Ovary (tissue), 3 donors: ENCODE results near the gene KRTAP1-1.
"Not testable (repeated sequence)": the region's sequence is repeated elsewhere in the genome, so short reads cannot be mapped to it uniquely, and the experiment has no call there.

ENCODE experiments used
- POLR2A ChIP-seq: fragments of 450-650 bp; IDR thresholded peaks from one replicate; pipeline ENCODE4 v1.6.1; 2017; ENCODE audit warnings: antibody characterized with exemption, mild to moderate bottlenecking, moderate library complexity
- TF ChIP-seq, protein P1 (sequence below), 3 donors: fragments of 450-650 bp in 2 of 3; fragments of 200-600 bp in 1 of 3; IDR thresholded peaks; one replicate each; pipeline versions ENCODE4 v1.5.1 to v1.8.0; 2016 to 2022; ENCODE audit warnings: antibody characterized with exemption in 3 of 3, mild to moderate bottlenecking in 1 of 3
- donor health status: DM: no; HTN: no; CAD: no.

DNA sequence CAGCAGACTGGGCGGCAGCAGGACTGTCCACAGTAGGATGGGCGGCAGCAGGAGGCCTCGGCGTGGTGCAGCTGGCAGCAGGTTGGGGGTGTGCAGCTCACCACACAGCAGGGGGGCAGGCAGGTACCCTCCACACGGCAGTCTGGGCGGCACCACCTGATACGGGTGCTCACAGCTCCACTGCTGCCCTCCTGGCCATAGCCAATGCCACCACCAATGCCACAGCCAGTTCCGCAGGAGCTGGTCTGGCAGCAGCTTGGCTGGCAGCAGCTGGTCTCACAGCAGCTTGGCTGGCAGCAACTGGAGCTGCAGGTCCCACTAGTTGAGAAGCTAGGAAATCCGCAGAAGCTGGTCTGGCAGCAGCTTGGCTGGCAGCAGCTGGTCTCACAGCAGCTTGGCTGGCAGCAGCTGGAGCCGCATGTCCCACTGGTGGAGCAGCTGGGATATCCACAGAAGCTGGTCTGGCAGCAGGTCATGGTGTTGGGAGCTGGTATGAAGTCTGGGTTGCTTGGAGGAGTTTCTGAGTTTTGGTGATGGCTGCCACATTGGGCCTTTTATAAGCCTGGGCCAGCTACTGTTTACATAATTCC, 6.8 kb downstream of the KRTAP1-1 start, which contains the start of gene KRTAP1-3:
- not testable (repeated sequence) for TF ChIP-seq POLR2A
- TF ChIP-seq, protein P1, sequence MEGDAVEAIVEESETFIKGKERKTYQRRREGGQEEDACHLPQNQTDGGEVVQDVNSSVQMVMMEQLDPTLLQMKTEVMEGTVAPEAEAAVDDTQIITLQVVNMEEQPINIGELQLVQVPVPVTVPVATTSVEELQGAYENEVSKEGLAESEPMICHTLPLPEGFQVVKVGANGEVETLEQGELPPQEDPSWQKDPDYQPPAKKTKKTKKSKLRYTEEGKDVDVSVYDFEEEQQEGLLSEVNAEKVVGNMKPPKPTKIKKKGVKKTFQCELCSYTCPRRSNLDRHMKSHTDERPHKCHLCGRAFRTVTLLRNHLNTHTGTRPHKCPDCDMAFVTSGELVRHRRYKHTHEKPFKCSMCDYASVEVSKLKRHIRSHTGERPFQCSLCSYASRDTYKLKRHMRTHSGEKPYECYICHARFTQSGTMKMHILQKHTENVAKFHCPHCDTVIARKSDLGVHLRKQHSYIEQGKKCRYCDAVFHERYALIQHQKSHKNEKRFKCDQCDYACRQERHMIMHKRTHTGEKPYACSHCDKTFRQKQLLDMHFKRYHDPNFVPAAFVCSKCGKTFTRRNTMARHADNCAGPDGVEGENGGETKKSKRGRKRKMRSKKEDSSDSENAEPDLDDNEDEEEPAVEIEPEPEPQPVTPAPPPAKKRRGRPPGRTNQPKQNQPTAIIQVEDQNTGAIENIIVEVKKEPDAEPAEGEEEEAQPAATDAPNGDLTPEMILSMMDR (IDR thresholded peaks at IDR 0.05) = not testable (repeated sequence)
